CD4-positive, alpha-beta T cell treated with Interleukin-6 at 100 ng/mL for 8 hours (primary cell): ENCODE data around the gene MTA3.

Source experiments
- DNase-seq: peaks from one replicate; pipeline ENCODE4 v3.0.0-alpha.2; 2020; ENCODE audit warnings: mixed read lengths, low spot score

MTA3 gene

GRCh38 chr2:42733852-42734251, 165.4 kb downstream of the MTA3 start:
- no peak for DNase-seq

- DNase-seq: no peak
Observed at GRCh38 chr2:42736598-42737322, 168.3 kb downstream of the MTA3 start.

GRCh38 chr2:42741140-42741539, 172.7 kb downstream of the MTA3 start:
- no peak for DNase-seq

GRCh38 chr2:42742740-42743658, 174.6 kb downstream of the MTA3 start:
- no peak for DNase-seq

- DNase-seq: no peak
Observed at GRCh38 chr2:42743659-42743990, 175.2 kb downstream of the MTA3 start.

GRCh38 chr2:42744545-42745082, 176.2 kb downstream of the MTA3 start:
- no peak for DNase-seq

GRCh38 chr2:42747422-42747821, 179.0 kb downstream of the MTA3 start:
- DNase-seq: no peak

GRCh38 chr2:42748840-42749239, 180.4 kb downstream of the MTA3 start:
- DNase-seq: no peak

- no peak for DNase-seq
Observed at GRCh38 chr2:42752314-42752713, 183.9 kb downstream of the MTA3 start.

GRCh38 chr2:42752816-42753813, 184.7 kb downstream of the MTA3 start:
- DNase-seq: no peak

- DNase-seq: no peak
Observed at GRCh38 chr2:42754021-42754775, 185.8 kb downstream of the MTA3 start.

GRCh38 chr2:42754776-42755140, 186.3 kb downstream of the MTA3 start:
- DNase-seq: no peak

- no peak for DNase-seq
Observed at GRCh38 chr2:42755191-42755880, 186.9 kb downstream of the MTA3 start.

GRCh38 chr2:42756150-42756775, 187.8 kb downstream of the MTA3 start:
- DNase-seq: no peak

- no peak for DNase-seq
Observed at GRCh38 chr2:42756966-42757513, 188.6 kb downstream of the MTA3 start.

- DNase-seq: no peak
Observed at GRCh38 chr2:42757981-42758740, 189.7 kb downstream of the MTA3 start.

- DNase-seq: no peak
Observed at GRCh38 chr2:42758751-42759150, 190.3 kb downstream of the MTA3 start.

GRCh38 chr2:42761554-42761953, 193.1 kb downstream of the MTA3 start:
- DNase-seq: no peak

- no peak for DNase-seq
Observed at GRCh38 chr2:42762155-42762554, 193.7 kb downstream of the MTA3 start.
